HTERT RPE-1 (cell line): ENCODE measurements around the gene NCF2.

Source experiments
- in situ Hi-C: fragments of 300-500 bp; cut with MboI; formaldehyde crosslinking; loops from 4 replicates; pipeline ENCODE4 v1.14.3; 2020; ENCODE audit warnings: low sequenced_read_pairs

The NCF2 gene

DNA sequence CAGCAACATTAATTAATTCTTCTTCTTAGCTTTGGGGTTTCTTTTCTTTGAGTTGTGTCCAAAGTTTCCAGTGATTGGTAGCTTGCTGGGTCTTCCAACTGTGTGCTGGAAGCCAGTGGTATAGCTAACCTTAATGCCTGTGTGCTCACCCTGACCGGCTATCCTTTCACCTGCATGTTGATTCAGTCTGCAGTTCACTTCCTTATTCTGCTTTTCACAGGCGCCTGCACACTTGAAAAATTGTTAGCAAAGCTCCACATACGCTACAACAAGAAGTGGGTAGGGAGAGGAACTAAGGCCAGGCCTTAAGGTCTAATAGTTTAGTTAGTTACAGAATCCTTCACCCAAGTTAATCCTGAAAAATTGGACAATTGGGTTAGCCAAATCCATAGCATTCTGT lies 35.7 kb downstream of the NCF2 start:
- in situ Hi-C loops: no loop called here

DNA sequence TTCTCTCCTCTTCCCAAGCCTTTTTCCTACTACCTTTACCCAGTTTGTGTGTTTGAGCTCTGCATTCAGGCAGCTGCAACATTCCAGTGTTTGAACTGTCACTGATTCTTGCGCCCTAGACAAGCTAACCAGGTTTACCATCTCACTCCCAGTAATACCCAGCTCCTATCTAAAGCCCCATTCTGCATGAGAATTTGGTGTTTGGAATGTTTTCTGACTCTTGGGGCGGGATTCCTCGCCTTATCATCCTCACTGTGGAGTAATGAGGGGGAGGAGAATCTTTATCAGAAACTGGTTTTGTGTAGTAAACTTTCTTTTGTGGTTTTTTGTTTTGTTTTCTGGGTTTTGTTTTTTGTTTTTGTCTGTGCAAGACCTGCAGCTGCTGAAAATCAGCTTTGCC lies 36.5 kb downstream of the NCF2 start:
- in situ Hi-C loops: no loop called here

DNA sequence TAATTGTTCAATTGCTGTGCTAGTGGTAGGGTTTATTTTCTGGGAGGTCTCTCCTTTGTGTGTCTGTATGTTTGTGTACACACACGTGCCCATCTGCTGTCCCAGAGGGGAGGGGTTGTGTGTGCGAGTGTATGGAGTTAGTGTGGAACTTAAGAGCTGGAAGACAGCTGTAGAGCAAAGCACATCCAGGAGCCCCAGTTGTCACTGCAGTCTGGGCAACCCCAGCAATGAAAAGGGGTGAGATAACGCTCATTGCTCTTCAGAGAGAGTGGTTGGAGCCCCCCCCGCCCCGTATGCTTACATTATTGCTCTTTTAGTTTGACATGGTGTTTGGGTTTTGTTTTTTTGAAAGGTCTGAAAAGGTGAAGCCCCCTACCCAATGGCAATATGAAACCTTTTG lies 36.9 kb downstream of the NCF2 start:
- in situ Hi-C loops: no loop called here

DNA sequence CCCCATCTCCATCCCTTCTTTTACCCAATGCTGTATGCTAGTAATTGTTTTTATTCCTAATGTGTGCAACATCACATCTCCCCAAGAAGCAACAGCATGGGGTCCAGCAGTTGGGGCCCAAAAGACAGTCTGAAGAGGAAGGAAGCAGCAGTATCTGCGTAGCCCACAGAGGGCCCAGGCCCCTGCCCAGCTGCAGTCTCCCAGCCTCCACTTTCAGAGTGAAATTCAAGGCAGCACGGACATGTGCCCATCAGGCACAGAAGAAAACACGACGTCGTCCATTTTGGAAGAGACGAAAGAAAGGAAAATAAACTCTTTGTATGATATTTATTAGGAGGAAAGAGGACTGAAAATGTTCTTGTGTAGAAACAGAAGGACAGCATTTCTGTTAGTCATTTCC lies 37.4 kb downstream of the NCF2 start:
- in situ Hi-C loops: no loop called here

DNA sequence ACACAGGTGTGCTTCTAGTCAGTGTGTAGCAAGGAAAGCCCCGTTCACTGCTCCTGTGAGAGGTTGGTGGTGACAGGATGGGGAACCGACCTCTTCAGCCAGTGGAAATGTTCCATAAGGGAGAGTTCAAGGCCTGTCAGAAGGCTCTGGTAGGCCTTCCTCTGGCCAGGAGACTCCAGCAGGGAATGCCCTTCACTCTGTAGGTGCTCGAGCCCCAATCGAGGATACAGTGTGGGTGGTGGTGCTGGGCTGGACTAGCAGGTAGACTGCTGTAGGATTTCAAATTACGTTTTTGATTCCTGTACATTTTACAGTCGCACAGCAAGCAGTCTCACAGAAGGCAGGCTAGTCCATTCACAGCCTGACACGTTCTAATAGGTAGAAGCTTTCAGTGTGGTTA lies 37.8 kb downstream of the NCF2 start:
- in situ Hi-C loops: no loop called here

DNA sequence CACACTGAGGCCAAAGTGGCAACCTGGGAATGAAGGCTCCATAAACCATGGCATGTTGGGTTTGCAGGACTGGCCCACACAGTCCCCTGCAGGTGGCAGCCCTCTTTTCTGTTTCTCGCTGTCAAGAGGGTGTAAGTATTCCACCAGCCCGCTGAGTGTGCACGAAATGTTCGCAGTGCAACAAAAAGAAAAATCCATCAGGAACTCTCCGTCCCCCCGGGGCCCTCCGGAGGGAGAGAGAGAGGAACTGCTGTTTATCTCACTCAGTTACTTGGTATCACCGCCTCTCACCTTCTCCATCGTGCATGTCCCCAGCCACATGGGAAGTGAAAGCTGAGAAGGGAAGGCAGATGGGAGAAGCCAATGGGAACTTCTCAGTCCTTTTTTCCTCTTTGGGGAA lies 38.3 kb downstream of the NCF2 start:
- in situ Hi-C loops: no loop called here

DNA sequence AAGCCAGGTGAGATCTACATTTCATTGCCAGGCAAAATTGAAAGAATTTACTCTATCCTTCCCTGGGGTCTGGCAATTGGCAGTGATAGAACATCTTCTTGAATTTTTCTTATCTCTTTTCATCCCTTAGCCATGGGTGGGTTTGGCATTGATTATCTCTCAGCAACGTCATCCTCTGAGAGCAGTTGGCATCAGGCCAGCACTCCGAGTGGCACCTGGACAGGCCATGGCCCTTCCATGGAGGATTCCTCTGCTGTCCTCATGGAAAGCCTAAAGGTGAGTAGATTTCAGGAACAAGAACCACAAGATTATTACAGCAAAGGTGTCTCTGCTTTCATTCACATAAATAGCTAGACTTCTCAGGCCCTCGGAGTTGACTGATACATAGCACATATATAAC lies 39.3 kb downstream of the NCF2 start:
- in situ Hi-C loops: no loop called here

DNA sequence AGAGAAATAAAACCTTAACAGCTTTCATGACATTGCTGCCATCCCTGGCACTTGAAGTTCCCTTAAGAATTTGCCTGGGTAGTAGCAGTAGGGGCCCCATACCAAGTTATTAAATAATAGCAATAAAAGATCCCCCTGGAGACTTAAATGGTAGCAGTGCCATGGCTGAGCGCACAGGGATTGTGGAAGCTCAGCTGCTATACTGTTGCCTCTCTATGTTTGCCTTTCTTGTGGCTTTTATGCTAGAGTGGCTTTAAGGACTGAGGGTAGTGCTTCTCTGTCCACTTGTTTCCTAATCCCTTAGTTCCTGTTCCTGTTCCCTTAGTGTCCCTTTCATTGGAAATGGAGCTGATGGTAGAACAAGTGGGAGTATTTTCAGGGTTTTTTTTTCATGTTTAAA lies 42.1 kb downstream of the NCF2 start:
- in situ Hi-C loops: no loop called here

DNA sequence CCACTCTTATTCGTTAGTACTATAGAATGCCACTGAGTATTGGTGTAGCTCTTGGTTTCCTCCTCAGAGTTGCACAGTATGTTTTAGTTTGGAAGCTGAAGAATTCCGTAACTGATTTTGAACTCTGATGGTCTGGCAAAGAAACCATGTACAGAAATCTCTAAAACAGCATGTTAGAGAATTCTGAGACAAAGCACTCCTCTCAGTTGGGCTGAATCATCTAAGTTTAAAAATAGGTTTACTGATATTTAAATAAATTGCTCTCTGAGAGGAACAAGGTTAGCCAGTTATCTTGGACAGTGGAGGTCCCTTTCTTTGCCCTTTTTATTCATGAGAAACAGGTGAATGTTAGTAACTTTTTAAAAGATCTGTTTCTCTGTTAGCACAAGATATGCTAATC lies 43.8 kb downstream of the NCF2 start:
- in situ Hi-C loops: no loop called here

DNA sequence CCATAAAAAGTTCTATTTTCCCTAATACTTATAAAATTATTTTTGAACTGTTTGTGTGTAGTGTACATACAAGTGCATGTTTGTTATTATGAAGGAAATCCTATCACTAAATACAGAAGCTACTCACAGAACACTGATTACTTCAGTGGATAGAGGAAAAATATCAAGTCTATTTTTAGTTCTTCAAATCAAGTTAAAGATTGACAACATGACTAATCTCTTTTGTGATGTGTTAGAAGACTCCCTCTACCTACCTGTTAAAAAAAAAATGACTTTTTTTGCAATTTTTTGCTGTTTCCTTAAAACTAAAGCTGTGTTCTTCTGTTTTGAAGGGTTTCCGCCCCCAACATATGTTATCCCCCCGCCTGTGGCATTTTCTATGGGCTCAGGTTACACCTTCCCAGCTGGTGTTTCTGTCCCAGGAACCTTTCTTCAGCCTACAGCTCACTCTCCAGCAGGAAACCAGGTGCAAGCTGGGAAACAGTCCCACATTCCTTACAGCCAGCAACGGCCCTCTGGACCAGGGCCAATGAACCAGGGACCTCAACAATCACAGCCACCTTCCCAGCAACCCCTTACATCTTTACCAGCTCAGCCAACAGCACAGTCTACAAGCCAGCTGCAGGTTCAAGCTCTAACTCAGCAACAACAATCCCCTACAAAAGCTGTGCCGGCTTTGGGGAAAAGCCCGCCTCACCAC lies 45.5 kb downstream of the NCF2 start:
- in situ Hi-C loops: no loop called here

DNA sequence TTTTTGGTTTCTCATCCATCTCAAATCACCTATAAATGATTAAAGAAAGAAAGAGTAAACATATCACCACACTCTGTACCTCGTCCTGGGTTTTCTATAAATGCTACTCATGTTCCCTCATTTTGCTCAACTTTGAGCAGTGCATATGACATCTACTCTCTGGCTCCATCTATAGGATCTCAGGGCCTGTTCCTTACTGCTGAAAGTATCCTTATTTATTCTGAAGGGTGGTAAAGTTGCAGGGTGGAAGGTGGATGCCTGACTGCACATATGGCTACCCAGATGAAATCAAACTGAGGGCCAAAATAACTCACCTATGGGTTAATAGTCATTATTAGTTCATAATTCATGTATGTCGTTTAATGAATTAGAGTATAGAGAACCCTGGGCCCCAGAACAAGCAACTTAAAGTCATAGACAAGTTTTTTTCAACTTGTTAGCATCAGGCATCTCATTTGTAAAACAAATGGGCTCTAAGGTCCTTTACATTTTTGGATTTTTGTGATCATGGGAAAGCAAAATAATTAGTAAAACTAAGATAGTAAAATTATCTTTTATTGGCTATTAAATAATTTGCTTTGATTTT lies 46.5 kb downstream of the NCF2 start:
- in situ Hi-C loops: no loop called here

DNA sequence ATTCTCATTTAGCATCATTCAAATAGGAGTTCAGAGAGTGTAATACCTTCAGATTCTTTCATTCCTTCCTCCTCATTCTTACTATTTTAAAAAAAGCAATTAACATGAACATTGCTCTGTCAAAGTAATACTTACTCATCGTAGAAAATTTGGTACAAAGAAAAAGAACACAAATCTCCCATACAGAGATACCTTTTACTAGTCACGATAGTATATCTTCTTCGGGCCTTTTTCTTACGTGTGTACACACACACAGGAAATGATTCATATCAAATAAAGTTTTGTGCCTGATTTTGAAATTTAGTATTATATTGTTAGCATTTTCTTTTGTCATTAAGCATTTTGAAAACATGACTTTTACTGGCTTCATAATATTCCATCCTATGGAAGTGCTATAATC lies 52.9 kb downstream of the NCF2 start:
- in situ Hi-C loops: no loop called here

DNA sequence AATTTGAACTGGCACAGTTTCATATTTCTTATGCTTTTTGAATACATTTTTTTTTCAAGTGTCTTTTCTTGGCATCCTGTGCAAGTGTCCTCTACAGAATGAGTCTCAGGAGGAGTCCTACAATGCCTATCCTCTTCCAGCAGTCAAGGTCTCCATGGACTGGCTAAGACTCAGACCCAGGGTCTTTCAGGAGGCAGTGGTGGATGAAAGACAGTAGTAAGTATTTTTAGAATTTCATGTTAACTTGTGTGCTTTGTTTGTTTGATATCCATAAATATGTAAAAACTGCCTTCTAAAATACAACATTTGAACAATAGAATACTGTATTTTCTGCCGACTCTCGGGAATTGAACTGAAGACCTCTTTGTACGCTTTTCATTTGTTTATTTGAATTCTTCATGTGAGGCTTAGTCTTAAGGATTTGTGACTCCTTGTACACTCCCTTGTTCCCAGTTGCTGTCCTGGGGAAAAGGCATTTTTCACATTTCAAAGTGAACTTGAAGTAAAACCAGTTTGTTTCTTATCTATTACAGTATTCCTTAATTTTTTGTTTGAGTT lies 56.6 kb downstream of the NCF2 start:
- in situ Hi-C loops: no loop called here

DNA sequence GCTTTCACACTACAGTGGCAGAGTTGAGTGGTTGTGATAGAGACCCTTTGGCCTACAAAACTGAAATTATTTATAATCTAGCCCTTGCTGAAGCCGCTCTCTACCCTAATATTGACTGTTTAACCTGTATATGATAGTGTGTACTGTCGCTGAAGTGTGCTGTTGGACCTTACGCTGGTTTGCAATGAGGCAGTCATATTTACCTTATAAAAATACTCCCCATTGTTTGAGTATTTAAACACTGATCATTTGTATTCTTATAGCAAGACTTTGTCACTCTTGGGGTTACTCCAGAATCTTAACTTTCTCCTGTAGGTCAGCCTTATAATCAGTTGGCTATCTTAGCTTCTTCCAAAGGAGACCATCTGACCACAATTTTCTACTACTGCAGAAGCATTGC lies 61.7 kb downstream of the NCF2 start:
- in situ Hi-C loops: no loop called here

DNA sequence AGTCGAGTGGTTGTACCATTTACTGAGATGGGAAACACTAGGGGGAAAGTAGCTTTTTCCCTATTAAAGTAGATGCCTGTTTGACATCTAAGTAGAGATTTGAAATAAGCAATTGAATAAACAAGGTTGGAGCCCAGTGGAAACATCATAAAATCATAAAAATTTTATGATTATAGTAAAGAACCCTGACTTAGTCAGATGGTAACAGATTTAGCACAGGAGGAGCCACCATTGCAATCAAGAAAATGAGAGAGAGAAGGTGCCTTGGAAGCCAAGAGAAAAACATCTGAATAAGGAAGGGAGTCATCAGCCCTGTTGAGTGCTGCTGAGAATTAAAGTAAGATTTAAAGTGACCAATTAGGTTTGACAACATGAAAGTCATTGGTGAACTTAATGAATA lies 68.2 kb downstream of the NCF2 start:
- in situ Hi-C loops: no loop called here

DNA sequence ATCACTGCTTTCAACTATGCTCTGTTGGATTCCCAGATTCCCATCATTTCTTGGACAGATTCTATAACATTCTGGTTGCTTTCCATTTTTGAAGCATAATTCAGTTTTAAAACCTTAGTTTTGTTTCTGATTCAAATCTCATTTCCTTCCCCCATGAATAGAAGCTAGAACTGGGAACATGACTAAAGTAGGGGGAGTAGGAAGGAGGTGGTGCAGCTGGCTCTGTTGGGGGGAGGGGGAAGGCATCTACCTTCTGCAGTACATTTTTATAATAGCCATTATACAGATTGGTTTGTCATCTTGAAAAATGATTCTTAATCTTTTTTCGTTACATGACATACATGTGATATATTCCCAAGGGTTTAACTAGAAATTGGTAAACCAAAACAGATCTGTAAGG lies 69.9 kb downstream of the NCF2 start:
- in situ Hi-C loops: no loop called here

DNA sequence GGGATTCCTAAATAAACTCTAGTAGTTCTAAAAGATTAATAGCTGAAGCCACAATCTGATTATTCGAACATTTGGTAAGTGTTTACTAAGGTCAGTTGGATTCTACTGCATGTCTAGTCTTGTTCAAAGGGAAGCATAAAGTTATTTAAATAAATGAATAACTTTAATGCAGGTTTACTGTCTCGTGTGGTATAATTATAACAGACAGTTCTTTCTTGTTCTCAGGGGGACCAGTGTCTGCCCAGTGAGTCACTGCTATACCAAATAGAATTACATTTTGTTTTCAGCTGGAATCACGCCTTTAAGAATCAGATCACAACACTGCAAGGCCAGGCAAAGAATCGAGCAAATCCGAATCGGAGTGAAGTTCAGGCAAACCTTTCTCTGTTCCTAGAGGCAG lies 72.9 kb downstream of the NCF2 start:
- in situ Hi-C loops: no loop called here

DNA sequence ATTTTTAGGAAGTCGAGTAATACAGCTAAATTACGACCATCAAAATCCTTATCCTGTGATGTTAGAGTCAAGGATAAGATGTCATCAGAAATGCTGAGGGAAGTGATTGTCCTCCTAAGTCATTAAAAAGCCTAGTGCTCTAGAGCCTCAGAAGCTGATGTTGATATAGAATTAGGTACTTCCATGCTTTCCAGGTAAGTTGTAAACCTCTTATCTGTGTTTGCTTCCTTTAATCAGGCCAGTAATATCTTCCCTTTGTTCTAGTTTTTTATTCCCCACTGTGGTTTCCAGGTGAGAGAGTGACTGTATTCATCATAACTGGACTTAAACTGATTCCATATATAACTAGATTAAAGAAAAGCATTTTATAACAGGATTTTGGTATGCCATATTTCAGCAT lies 73.5 kb downstream of the NCF2 start:
- in situ Hi-C loops: no loop called here

DNA sequence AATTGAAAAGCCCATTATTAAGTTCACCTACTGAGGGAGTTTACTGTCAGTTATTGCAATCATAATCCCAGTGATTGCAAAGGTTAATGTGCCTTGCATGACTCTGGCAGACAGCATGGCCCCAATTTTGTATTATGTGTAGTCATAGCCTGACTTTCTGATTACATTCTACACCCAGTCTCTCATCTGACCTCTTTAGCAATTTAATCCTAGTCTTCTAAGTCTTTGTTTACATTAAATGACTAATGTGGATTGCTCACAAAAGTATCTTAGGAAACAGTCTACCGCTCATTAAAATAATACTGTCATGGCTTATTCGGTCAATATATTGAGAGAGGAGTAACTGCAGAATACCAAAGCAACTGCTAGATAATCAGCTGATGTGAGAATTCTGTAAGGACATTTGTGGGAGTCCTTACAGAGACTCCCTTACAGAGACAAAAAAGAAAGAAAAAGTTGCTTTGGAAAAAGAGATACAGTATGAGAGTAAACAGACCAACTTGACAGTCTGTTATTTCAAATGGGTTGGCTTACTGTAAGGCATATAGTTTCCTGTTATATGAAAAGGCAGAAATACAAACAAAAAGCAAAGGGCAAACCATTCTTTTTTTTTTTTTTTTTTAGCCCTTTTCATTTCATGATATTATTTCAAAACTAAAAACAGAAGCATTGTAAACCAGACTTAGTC lies 75.1 kb downstream of the NCF2 start:
- in situ Hi-C loops: no loop called here

DNA sequence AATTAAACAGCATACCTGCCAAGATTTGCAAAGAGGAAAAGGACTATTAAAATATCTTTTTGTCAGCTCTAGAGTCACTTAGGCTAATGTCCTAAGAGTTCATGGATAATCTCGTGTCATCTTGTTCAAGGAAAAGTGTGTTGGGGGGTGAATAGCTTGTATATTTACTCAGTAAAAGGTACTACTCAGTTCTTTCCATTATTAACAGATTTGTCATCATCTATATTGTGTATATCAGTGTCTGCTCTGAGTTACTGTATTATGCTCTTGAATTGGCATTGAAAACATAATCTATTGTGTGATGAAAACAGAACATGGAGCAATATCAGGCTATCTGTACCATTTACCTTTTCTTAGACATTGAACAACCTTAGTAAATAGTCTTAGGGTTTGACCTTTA lies 76.0 kb downstream of the NCF2 start:
- in situ Hi-C loops: no loop called here

DNA sequence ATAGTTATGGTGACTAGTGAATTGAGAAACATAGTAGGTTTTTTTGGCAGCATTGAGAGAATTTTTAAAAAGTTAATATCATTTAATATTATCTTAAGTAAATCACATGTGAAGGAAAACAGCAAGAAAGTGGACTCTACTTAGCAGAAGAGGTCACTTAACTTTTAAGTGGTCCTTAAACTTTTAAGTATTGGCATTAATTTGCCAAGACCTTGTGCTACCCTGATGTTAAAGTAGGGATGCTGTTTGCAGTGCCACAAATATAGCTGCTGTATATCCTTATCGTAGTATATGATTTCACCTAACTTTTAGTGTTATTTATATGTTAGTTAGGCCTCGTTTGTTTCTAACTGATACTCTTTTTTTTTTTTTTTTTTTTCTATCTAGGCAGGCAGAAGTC lies 77.8 kb downstream of the NCF2 start:
- in situ Hi-C loops: no loop called here

DNA sequence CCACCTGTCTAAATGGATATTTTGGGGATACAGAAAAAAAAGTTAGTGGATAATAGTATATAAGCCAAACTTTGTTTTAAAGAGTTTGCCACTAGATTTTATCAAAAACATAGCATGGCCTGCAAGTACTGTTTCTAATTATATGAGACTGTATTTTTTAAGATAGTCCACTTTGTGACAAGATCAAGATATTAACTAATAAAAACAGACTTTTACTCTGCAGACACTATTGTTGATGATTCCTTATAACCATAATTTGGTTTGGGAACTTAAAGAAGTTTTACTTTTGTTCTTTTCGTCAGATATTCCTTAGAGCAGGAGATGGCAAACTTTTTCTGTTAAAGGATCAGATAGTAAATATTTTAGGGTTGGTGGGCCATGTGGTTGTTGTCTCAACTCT lies 81.6 kb downstream of the NCF2 start:
- in situ Hi-C loops: no loop called here
